Gastroesophageal sphincter (tissue), 3 donors: Measurements from ENCODE around the gene SATB2.

Source experiments
- CTCF ChIP-seq, 4 experiments: fragments of 200-600 bp in 2 of 4; fragments of 450-650 bp in 2 of 4; sonication (generic) in 1 of 4; IDR thresholded peaks; one replicate each; pipeline ENCODE4 v1.5.1; 2017 to 2019; ENCODE audit warnings: antibody characterized with exemption in 4 of 4, mild to moderate bottlenecking in 2 of 4, moderate library complexity in 2 of 4
- EP300 ChIP-seq: sonication (generic); formaldehyde crosslinking; IDR thresholded peaks from one replicate; pipeline ENCODE4 v1.6.1; 2017; ENCODE audit warnings: antibody characterized with exemption, mild to moderate bottlenecking
- POLR2A ChIP-seq, 2 donors: fragments of 450-650 bp; IDR thresholded peaks; one replicate each; pipeline ENCODE4 v1.6.1; 2017; ENCODE audit warnings: antibody characterized with exemption in 2 of 2, mild to moderate bottlenecking in 2 of 2, moderate library complexity in 1 of 2
- POLR2AphosphoS5 ChIP-seq: sonication (generic); formaldehyde crosslinking; IDR thresholded peaks from one replicate; pipeline ENCODE4 v1.6.1; 2017; ENCODE audit warnings: antibody characterized with exemption

- TF ChIP-seq CTCF (IDR thresholded peaks at IDR 0.05) (no peak), POLR2A (IDR thresholded peaks at IDR 0.05) (no peak), EP300 (no peak), POLR2AphosphoS5 (no peak)
Measured at GRCh38 chr2:199384043-199384442, 73.7 kb downstream of the SATB2 start.
